ENCODE measurements around the gene TICAM1. TPM values are rescaled to one million over a fixed set of nuclear protein-coding genes. Genes with fewer than 3 reads are reported as not detected.

Gene TICAM1
- total and polyA plus RNA-seq, 2 of the 13 experiments (the other 11 are each of a cell fraction or from before 2014, with no cell fraction given) = 0.33 to 0.95 TPM

DNA sequence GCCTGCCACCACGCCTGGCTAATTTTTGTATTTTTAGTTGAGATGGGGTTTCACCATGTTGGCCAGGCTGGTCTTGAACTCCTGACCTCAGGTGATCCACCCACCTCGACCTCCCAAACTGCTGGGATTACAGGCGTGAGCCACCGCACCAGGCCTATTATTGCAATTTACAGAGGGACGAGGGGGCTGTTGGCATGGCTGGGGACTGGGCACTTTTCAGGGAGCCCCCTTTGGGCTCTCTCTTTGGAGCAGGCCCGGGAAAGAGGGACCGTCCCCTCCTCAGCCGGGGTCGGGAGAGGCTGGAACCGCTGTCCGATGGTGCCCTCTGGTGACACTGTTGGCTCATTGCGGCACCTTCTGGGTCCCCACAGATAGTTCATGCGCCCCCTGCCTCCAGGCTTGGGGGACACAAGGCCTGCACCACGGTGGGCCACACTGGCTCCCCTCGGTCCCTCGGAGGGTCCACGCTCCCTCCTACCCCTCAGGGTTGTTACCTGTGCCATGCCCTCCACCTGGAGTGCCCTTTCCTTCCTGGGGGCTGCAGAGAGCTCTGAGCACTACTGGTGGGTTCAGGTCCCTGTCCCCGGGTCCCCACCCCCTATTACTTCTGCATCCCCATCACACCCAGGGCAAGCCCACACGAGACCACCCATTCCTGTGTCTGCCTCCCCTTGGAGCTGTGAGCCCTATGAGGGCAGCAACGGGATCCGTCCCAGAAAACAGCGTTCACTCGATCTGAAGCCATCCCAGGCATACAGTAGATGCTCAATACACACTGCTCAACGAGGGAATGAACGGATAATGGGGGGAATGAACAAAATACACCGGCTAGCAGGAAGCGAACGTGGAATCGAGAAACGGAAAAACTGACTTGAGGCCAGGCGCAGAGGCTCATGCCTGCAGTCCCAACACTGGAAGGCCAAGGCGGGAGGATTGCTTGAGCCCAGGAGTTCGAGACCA is 27.5 kb downstream of the TICAM1 start (continued):
- TF ChIP-seq, protein P1, sequence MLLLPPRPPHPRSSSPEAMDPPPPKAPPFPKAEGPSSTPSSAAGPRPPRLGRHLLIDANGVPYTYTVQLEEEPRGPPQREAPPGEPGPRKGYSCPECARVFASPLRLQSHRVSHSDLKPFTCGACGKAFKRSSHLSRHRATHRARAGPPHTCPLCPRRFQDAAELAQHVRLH (CRISPR knock-in tag; IDR thresholded peaks at IDR 0.05; ENCODE audit: borderline replicate concordance, low read depth) = peak; percentile 68; the same call in 1 of the 2 replicates
- TF ChIP-seq HNRNPL (IDR thresholded peaks at IDR 0.05; ENCODE audit: low read depth, low read length) = no peak
- TF ChIP-seq NBN (conservative IDR thresholded peaks at IDR 0.05) = no peak
- TF ChIP-seq, protein P2, sequence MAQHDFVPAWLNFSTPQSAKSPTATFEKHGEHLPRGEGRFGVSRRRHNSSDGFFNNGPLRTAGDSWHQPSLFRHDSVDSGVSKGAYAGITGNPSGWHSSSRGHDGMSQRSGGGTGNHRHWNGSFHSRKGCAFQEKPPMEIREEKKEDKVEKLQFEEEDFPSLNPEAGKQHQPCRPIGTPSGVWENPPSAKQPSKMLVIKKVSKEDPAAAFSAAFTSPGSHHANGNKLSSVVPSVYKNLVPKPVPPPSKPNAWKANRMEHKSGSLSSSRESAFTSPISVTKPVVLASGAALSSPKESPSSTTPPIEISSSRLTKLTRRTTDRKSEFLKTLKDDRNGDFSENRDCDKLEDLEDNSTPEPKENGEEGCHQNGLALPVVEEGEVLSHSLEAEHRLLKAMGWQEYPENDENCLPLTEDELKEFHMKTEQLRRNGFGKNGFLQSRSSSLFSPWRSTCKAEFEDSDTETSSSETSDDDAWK (CRISPR knock-in tag; IDR thresholded peaks at IDR 0.05) = no peak
- no peak for TF ChIP-seq ZMAT3 (CRISPR knock-in tag; conservative IDR thresholded peaks at IDR 0.05)
- TF ChIP-seq ZC3H13 (CRISPR knock-in tag; IDR thresholded peaks at IDR 0.05) = no peak
- 0 out of 2 replicates have a peak, but pooled peaks have one; percentile 17 for TF ChIP-seq ZNF678 (CRISPR knock-in tag; IDR thresholded peaks at IDR 0.05)
- TF ChIP-seq ARNT (IDR thresholded peaks at IDR 0.05) = no peak
- TF ChIP-seq, protein P3, sequence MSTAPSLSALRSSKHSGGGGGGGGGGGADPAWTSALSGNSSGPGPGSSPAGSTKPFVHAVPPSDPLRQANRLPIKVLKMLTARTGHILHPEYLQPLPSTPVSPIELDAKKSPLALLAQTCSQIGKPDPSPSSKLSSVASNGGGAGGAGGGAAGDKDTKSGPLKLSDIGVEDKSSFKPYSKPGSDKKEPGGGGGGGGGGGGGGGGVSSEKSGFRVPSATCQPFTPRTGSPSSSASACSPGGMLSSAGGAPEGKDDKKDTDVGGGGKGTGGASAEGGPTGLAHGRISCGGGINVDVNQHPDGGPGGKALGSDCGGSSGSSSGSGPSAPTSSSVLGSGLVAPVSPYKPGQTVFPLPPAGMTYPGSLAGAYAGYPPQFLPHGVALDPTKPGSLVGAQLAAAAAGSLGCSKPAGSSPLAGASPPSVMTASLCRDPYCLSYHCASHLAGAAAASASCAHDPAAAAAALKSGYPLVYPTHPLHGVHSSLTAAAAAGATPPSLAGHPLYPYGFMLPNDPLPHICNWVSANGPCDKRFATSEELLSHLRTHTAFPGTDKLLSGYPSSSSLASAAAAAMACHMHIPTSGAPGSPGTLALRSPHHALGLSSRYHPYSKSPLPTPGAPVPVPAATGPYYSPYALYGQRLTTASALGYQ (CRISPR knock-in tag; IDR thresholded peaks at IDR 0.05) = no peak
- TF ChIP-seq ETV6 (CRISPR knock-in tag; conservative IDR thresholded peaks at IDR 0.05) = no peak; the same call in 1 of the 2 replicates
- TF ChIP-seq SPEN (CRISPR knock-in tag; IDR thresholded peaks at IDR 0.05; ENCODE audit: low read depth) = 0 out of 2 replicates have a peak, but pooled peaks have one; percentile 49
- no peak for TF ChIP-seq SMARCC2 (IDR thresholded peaks at IDR 0.05)
- TF ChIP-seq JUN (CRISPR knock-in tag; IDR thresholded peaks at IDR 0.05) = no peak
- TF ChIP-seq NFYC (CRISPR knock-in tag; IDR thresholded peaks at IDR 0.05) = no peak
- TF ChIP-seq, protein P4, sequence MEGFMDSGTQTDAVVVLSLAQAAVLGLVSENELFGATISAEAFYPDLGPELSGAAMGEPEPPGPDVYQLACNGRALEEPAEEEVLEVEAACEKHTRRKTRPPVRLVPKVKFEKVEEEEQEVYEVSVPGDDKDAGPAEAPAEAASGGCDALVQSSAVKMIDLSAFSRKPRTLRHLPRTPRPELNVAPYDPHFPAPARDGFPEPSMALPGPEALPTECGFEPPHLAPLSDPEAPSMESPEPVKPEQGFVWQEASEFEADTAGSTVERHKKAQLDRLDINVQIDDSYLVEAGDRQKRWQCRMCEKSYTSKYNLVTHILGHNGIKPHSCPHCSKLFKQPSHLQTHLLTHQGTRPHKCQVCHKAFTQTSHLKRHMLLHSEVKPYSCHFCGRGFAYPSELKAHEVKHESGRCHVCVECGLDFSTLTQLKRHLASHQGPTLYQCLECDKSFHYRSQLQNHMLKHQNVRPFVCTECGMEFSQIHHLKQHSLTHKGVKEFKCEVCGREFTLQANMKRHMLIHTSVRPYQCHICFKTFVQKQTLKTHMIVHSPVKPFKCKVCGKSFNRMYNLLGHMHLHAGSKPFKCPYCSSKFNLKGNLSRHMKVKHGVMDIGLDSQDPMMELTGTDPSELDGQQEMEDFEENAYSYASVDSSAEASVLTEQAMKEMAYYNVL (CRISPR knock-in tag; IDR thresholded peaks at IDR 0.05; ENCODE audit: borderline replicate concordance) = no peak
- TF ChIP-seq ZNF354B (CRISPR knock-in tag; IDR thresholded peaks at IDR 0.05) = no peak
- TF ChIP-seq PCBP1 (IDR thresholded peaks at IDR 0.05; ENCODE audit: borderline replicate concordance, low read depth, low read length) = no peak
- TF ChIP-seq, protein P5, sequence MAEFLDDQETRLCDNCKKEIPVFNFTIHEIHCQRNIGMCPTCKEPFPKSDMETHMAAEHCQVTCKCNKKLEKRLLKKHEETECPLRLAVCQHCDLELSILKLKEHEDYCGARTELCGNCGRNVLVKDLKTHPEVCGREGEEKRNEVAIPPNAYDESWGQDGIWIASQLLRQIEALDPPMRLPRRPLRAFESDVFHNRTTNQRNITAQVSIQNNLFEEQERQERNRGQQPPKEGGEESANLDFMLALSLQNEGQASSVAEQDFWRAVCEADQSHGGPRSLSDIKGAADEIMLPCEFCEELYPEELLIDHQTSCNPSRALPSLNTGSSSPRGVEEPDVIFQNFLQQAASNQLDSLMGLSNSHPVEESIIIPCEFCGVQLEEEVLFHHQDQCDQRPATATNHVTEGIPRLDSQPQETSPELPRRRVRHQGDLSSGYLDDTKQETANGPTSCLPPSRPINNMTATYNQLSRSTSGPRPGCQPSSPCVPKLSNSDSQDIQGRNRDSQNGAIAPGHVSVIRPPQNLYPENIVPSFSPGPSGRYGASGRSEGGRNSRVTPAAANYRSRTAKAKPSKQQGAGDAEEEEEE (CRISPR knock-in tag; IDR thresholded peaks at IDR 0.05; ENCODE audit: borderline replicate concordance) = no peak
- no peak for TF ChIP-seq ZNF790 (CRISPR knock-in tag; IDR thresholded peaks at IDR 0.05; ENCODE audit: borderline replicate concordance)
- no peak for TF ChIP-seq ATF7 (IDR thresholded peaks at IDR 0.05)
- TF ChIP-seq ATF7 (CRISPR knock-in tag; IDR thresholded peaks at IDR 0.05) = no peak
- TF ChIP-seq, protein P6, sequence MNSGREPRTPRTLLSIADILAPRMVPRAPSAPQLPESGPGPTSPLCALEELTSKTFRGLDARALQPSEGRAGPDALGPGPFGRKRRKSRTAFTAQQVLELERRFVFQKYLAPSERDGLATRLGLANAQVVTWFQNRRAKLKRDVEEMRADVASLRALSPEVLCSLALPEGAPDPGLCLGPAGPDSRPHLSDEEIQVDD (CRISPR knock-in tag; IDR thresholded peaks at IDR 0.05; ENCODE audit: borderline replicate concordance) = no peak
- no peak for TF ChIP-seq KAT7 (CRISPR knock-in tag; IDR thresholded peaks at IDR 0.05; ENCODE audit: borderline replicate concordance)

Measured in HepG2 (cell line).